Right lobe of liver (tissue), 4 donors: Measurements from ENCODE around the gene ZNF609.

Experiments
- POLR2A ChIP-seq: fragments of 450-650 bp; IDR thresholded peaks from one replicate; pipeline ENCODE4 v1.6.1; 2017; ENCODE audit warnings: antibody characterized with exemption, mild to moderate bottlenecking
- TF ChIP-seq, protein P1 (sequence below), 4 donors: fragments of 200-600 bp in 3 of 4; fragments of 450-650 bp in 1 of 4; IDR thresholded peaks; one replicate each; pipeline versions ENCODE4 v1.5.1 to v1.8.0; 2016 to 2022; ENCODE audit warnings: antibody characterized with exemption in 4 of 4, mild to moderate bottlenecking in 2 of 4
- donor health status: DM: no; HTN: no; CAD: no.
- donor health status: DM: no; HTN: no; CAD: no.
- donor health status: DM: no; HTN: yes; CAD: no.

- TF ChIP-seq POLR2A, result no peak
- TF ChIP-seq, protein P1, sequence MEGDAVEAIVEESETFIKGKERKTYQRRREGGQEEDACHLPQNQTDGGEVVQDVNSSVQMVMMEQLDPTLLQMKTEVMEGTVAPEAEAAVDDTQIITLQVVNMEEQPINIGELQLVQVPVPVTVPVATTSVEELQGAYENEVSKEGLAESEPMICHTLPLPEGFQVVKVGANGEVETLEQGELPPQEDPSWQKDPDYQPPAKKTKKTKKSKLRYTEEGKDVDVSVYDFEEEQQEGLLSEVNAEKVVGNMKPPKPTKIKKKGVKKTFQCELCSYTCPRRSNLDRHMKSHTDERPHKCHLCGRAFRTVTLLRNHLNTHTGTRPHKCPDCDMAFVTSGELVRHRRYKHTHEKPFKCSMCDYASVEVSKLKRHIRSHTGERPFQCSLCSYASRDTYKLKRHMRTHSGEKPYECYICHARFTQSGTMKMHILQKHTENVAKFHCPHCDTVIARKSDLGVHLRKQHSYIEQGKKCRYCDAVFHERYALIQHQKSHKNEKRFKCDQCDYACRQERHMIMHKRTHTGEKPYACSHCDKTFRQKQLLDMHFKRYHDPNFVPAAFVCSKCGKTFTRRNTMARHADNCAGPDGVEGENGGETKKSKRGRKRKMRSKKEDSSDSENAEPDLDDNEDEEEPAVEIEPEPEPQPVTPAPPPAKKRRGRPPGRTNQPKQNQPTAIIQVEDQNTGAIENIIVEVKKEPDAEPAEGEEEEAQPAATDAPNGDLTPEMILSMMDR (IDR thresholded peaks at IDR 0.05), result no peak
Observed at GRCh38 chr15:64485796-64486195, 25.4 kb downstream of the ZNF609 start.
